Stimulated activated CD4-positive, alpha-beta T cell treated with anti-CD3 and anti-CD28 coated beads, Interleukin-1b, Interleukin-23, amount 100 ng/mL, for 48 hours (primary cell): ENCODE measurements around the gene ZNF669.
A peak's percentile ranks its signal among the peaks of the same experiment; 100 is the strongest.
"Not testable (repeated sequence)": the region's sequence is repeated elsewhere in the genome, so short reads cannot be mapped to it uniquely, and the experiment has no call there.

Experiments
- DNase-seq: peaks from one replicate; pipeline ENCODE4 v3.0.0-alpha.2; 2020

Gene ZNF669

DNA sequence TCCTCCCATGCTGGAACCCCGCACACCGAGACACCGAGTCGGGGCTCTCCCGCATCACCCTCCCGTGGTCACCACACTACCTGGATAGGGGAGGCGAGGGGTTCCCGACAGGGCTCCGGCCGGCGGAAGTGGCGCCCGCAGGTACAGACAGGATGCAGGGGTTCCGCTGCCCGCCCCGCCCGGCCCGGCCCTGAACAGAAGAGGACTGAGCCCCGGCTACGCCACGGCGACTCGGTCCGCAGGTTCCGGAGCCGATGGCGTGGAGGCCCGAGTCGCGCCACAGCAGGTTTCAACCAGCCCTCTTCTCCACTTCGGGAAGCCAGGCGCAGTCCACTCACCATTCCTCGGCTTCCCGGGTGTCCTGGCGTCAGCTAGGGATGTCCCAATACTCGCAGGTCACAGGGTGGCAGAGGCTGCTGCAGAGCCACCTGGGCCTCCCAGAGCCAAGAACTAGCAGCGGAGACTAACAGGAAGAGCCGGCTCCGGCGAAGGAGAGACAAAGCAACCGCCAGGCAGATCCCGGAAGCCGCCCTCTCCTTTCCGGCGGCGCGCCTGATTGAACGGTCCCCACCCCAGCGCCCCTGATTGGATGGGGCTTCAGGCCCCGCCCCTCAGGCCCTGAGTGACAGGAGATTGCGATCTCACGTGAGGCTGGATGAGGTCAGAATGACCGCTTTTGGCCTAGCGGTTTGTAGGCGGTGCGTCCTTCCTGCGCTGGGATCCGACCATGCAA lies at the start of gene ZNF669:
ZNF669 (minus strand) TSS at position 498 of the 733 bp plus-strand sequence; CDS start at position 341, 157 bp downstream.
- DNase-seq: peak; percentile 94

DNA sequence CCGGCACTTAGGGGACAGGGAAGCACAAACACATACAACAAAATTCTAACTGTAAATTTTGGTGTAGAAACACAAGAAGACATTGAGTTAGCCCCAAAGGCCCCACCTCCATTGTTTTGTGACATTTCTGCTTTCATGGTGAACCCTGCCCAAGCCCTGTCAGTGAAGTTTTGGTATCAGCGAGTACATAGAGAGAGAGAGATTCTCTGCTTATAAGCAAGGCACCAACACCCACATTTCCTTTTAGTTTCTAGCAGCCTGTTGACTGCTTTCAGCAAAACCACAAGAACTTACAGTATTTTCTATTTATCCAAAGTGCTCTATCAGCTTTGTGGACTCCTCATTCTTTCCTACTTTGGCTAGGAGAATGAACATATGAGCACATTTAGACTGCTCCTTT lies 43.6 kb upstream of the ZNF669 start:
- no peak for DNase-seq

DNA sequence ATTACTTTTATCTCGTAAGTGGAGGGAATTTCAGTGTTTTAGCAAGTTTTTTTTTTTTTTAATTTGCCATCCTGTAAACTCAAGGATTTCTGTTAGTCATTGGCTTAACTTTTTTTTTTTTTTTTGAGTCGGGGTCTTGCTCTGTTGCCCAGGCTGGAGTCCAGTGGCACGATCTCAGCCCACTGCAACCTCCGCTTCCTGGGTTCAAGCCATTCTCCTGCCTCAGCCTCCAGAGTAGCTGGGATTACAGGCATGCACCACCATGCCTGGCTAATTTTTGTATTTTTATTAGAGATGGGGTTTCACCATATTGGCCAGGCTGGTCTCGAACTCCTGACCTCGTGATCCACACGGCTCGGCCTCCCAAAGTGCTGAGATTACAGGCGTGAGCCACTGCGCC lies 43.0 kb upstream of the ZNF669 start:
- DNase-seq: not testable (repeated sequence)

DNA sequence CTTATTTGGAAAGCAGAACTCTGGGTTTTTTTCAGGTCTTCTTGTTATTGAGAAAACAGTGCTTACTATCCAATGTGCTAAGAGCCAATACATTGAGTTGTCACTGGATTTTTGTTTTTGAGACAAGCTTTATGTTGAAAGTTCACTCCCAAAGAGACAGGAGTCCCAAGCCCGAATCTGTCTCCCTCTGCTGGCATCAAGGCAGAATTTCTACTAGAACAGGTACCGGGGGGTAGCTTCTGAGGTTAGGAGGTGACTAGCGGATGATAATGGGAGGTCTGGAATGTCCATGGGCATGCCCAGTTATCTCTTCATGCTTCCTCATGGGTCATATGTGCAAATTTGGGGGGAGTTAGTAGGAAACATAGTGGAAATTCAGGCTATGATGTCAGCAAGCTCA lies 42.5 kb upstream of the ZNF669 start:
- no peak for DNase-seq

DNA sequence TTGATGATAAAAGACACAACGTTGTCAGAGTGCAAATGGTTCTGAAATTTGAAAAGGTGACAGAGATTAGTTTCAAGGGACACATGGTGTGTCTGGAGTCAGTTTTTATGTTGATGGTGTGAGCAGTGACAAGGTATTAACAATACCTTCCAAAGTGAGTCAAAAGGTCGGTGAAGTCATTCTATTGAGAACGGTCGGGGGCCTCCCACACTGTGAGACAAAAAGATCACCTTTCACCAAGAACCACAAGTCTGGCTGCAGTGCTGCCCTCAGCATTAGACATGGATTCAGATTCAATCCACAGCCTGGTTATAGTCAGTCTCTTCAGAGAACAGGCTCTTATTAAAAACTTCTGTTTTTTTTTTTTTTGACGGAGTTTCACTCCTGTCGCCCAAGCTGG lies 41.1 kb upstream of the ZNF669 start:
- DNase-seq: no peak

DNA sequence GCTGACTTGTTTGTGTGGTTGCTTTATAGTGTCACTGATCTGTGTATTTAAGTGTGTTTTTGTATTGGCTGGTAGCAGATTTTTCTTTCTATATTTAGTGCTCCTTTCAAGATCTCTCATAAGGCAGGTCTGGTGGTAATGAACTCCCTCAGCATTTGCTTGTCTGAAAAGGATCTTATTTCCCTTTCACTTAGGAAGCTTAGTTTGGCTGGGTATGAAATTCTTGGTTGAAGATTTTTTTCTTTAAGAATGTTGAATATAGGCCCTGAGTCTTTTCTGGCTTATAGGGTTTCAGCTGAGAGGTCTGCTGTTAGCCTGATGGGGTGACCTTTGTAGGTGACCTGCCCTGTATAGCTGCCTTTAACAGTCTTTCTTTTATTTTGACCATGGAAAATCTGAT lies 35.4 kb upstream of the ZNF669 start:
- DNase-seq: not testable (repeated sequence)

DNA sequence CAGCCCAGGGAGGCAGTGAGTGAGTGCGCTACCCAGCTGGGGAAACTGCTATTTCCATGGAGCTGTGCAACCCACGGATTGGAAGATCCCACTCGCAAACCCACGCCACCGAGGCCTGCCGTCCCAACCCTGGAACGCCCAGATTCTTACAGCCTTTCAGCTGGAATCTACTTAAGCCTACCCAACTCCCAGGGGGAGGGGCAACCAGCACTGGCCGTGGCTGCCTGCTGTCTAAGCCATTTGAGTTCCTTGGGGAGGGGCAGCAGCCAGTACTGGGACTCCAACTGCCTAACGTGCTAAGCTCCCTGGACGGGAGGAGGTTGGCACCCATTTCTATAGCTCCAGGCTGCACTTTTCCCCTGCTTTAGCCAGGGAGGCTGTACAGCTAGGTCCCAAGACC lies 27.1 kb upstream of the ZNF669 start:
- no peak for DNase-seq

DNA sequence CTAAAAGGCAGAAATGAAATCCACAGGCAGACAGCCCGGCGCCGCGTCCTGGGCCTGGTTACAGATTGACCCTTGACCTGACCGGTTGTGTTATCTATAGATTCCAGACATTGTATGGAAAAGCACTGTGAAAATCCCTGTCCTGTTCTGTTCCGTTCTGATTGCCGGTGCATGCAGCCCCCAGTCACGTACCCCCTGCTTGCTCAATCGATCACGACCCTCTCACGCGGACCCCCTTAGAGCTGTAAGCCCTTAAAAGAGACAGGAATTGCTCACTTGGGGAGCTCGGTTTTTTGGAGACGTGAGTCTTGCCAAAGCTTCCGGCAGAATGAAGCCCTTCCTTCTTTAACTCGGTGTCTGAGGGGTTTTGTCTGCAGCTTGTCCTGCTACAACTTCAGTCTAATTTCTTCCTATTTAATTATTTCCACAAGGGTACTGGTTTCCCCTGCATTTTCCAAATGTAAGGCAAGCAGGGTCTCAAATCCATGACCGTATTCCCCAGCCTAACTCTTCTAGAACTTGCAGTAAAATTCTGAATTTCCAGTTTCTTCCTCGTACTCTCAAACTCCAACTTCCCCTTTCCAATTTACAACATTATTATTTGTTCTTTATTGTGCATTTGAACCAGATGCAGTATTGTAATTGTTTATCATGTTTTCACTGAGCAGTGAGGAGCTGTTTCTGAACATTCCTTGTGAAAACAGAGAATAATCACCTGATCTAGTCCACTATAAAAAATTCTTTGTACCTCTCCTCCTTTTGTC lies 23.5 kb upstream of the ZNF669 start:
- DNase-seq: not testable (repeated sequence)

DNA sequence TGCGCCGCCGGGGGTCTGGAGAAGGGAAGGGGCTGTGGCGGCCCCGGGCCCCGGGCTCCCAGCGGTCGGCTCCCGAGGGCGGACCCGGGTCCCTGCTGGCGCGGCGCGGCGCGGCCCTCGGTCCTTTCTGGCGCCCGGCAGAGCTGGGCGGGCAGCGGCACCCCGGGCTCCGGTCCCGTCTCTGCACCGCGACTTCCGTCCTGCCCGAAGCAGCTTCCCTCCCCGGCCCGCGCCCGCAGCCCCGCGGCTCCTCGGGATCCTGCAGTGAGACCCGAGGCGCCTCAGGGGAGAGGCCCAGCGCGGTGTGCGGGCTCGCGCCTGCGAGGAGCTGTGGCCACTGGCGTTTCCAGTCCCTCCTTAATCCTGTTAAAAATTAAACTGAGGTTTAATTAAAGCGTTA lies 22.4 kb upstream of the ZNF669 start:
- DNase-seq: not testable (repeated sequence)

DNA sequence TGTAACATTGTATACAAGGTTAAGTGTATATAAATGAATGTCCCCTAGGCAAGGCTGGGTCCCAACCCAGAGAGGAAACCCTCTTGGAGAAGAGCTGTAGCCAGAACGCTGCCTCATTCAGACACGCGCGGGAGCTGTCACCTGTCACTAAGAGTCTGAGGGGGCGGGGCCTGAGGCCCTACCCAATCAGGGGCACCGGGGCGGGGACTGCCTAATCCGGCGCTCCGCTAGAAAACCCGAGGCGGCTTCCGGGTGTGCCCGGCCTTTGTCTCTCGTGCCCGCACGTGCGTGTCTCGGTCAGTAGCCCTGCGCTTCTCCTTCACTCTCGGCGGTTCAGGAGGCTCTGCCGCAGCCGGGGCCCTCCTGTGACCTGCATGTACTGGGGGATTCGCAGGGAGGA lies 22.0 kb upstream of the ZNF669 start:
- not testable (repeated sequence) for DNase-seq

DNA sequence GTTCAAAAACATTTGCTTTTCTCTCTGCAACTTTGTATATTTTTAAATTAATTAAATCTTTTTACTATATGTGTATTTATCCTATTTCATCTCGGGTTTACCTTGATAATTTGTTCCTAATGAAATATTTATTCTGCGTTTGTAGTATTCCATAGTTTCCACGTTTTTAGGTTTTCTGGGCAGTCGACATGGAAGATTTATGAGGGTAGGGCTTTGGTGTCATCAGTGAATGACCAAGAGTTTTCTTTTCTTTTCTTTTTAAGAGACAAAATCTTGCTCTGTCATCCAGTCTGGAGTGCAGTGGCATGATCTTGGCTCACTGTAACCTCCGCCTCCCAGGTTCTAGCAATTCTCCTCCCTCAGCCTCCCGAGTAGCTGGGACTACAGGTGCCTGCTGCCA lies 17.2 kb upstream of the ZNF669 start:
- DNase-seq: no peak

DNA sequence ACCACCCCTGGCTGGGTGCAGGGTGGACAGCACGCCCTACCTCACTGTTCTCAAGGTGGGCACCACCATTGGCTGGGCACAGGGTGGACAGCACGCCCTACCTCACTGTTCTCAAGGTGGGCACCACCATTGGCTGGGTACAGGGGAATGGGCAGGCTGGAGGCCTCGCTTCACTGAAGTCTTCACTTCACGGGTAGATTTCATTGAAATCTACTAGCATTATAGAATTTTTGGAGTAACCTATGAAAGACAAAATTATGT lies 16.2 kb upstream of the ZNF669 start:
- DNase-seq: not testable (repeated sequence)

DNA sequence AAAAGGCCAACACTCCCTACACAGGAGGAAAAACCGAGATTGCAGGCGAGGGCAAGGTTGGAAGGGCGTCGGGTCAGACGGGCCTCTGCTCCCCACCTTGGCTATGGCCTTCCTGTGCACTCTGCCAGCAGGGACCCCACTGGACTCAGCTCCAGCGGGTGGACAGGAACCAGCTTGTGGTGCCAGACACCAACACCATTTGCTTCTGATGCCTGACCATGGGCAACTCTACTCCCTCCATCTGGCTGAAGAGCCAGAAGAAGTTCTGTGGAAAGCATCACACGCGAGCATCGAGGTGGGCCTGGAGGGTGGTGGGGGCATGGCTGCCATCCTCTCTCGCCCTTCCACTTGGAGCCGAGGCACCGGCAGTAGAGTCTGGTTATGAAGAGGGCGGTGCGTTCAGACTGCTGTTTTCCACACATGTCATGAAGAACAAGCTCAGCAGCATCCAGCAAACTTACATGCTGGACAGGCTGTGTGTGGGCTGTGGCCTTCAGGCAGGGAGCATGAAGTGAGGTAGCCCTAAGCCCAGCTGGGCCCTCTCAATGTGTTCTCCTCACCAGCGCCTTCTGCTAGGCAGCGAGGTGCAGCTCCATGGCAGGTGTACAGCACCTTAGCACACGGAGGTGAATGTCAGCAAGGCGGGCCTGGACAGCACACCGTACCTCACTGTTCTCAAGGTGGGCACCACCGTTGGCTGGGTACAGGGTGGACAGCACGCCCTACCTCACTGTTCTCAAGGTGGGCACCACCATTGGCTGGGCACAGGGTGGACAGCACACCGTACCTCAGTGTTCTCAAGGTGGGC lies 15.6 kb upstream of the ZNF669 start:
- DNase-seq: no peak

DNA sequence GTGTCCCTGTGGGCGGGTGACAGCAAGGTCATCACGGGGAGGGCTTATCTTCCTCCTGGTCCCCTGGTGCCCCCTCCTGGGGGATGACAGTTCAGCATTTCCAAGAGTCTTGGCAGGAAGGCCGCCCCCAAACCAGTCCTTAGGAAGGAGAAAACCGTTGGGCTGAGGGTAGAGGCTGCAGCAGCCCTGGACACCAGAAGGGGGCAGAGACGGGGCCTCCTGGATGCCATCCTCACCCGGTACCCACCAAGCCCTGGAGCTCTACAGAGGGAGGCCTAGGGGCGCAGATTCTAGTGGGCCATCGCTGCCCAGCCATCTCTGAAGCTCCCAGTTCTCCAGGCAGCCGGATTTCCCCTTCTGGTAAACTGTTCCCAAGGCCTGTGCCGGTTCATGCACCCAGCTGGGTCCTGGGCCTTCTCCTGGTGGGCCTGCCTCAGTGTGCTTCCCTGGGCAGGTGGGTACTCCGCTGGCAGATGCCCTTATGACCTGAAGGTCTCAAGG lies 14.8 kb upstream of the ZNF669 start:
- peak; percentile 61 for DNase-seq

DNA sequence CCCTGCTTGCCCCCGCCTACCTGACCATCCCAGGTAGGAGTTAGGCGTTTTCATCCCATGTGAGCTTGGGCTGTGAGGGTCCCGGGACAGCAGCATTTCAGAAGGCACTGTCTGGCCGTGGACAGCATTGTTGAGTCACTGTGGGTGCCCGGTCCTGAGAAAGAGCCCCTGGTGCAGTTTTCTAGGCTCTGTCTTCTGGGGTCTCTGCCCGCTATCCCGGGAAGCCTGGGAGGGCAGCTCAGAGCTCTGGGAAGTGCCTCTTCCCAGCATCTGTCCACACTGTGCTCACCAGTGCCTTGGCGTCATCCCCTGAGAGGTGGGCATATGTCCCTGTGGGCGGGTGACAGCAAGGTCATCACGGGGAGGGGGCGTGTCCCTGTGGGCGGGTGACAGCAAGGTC lies 11.4 kb upstream of the ZNF669 start:
- DNase-seq: no peak

DNA sequence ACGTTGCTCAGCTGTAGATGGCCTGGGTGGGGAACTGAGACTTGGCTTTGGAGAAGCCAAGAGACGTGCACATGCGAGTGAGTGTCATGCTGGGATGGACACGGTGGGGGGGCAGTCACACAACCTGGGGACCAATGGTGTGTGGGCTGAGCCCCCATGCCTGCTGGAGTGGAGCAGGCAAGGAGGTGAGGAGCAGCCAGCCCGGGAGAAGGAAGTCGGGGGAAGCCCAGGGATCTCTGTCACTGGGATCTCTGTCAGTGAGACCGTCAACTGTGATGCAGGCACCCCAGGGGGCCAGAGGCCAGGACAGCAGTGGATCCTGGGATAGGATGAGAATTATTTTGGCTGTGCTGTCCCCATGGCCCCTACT lies 11.0 kb upstream of the ZNF669 start:
- DNase-seq: no peak

DNA sequence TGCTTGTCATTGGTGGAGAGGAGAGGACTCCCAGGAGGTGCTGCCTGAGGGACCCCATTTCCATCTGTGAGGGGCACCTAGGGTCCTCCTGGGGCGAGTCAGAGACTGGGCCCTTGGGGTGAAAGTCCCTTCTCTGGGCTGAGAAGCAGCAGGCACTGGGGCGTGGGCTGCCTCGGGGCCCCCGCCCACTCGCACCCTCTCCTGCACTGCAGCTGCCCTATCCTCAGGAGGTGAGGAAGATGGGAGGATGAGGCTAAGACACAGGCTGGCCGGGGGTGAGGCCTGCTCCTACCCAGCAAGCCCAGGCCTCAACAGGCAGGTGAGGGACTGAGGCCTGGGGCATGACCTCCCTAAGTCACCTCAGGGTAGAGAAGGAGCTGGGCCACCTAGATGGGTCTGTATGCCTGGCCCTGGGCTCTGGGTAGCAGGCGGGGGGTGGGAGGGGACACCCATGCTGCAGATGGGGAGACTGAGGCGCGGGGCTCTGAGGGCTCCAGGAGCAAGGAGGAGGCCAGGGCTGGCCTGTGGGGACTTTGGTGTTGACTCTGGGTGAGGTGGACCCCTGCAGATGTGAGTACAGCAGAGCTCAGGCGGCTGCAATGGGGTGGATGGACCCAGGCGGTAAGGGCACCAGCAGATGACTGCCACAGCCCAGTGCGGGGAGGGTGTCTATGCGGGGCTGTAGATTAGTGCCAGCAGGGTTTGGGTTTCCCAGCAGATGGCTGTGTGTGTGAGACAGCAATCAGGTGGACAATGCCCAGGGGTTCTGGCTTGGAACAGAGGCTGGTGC lies 10.4 kb upstream of the ZNF669 start:
- no peak for DNase-seq

DNA sequence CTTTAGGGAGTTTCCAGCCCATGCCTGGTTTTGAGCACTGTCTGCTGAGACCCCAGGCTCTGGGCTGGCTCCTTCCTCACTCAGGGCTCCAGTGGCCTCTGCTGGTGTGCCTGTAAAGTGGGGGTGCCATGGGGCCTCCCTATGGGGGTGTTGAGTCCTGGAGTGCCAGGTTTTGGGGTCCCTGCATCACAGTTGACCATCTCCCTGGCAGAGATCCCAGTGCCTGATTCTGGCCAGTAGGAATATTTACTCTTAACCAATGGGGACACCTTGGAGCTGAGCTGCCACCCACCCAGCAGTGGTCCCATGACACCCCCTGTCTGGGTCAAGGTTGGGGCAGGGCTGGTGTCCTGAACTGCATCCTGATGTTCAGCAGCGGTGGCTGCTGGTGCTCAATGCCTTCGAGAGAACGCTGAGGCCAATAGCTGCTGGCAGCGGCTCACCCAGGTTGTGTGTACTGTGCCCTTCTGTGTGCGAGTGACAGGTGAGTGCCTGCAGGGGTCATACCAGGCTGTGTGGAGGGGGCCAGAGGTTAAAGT lies 9.6 kb upstream of the ZNF669 start:
- DNase-seq: no peak

DNA sequence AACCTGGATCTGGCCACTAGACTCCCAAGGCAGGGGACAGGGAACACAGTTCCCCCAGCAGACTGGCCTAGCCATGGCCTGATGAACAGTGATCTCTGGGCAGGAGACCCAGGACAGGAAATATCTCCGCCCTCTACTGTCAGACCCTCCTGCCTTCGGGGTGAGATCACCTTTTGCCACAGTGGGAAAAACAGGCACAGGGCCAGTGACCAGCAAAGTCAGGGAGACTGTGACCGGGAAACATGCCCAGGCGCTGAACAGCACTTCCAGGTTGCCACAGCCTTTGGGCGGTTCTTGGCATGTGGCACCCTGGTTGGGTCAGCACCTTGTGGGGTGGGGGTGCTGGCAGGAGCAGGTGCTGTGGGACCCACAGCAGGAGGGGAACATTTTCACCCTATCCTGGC lies 8.9 kb upstream of the ZNF669 start:
- DNase-seq: no peak

DNA sequence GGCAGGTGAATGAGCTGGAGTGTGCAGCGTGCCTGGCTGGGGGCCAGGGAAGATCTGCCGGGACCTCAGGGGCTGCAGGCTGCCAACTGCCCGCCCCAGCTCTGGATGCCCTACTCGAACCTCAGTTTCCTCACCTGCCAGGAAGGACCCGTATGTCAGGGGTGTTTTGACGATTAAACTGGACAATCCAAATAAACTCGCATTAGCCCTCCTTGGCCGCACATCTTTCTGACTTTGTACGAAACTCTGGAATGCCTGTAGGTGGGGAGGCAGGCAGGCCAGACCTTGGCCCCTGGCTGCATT lies 8.3 kb upstream of the ZNF669 start:
- no peak for DNase-seq

DNA sequence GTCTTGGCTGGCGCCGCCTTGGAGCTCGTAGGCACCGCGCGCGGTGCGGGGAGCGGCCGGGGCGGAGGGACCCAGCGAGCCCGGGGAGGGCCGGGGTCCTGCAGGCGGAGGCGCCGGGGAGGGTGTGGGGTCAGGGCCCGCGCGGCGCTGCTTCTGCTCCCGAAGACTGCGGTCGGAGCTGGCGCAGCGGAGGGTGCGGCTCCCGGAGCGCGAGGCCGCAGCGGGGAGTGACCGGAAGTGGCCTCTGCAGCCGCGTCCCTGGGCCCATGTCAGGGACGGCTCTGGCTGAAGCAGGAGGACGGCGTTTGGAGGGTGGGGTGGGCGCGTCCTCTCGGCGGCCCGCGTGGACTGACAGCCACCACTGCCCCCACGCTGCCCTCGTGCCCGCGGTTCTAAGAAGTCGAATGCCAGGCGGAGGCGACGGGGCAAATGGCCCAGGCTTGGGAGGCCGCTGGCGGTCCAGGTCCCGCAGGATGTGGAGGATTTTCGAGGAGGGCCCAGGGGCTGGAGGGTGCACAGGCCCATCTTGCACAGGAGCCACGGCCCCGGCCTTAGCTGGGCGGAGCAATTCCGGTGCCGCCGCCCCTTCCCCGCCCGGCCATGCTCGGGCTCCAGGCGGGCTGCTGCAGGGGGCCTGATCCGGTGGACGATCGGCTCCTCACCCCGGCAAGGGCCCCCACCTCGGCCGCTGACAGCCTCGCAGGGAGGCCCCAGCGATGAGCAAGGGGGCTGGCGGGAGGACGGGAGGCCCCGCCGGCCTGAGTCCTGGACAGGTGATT lies 7.7 kb upstream of the ZNF669 start:
- DNase-seq: no peak

DNA sequence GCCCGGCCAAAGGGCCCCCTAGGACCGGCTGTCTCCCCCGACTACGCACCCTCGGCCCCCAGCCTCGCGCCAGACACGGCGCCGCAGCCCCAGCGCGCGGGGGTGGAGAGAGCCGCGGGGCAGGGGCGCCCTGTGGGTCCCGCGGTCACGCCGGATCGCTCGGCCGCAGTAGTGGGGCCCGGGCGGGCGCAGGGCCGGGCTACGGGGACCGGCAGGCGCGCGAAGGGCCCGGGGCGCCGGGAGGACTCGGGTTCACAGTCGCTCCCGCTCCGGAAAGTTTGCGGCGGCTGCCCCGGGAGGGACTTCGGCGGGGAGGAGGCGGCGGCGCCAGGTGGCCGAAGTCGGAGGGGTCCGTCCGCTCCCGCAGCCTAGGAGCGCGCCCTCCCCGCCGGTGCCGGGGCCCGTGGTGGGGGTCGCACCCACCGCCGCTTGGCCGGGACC lies 7.1 kb upstream of the ZNF669 start:
- DNase-seq: no peak
